ENCODE results near the gene BASP1.
"Not testable (repeated sequence)": the region's sequence is repeated elsewhere in the genome, so short reads cannot be mapped to it uniquely, and the experiment has no call there.

BASP1 gene

GRCh38 chr5:17305964-17306725, 88.7 kb downstream of the BASP1 start:
- Histone ChIP-seq H3K36me3 (no peaks in the 10 kb centered on the region), H3K27me3 (no peaks in the 10 kb centered on the region), H3K4me3 (ENCODE audit: low read depth in 1 of 2, low read length in 1 of 2) (no peak overlapping the region), H3K4me1 (ENCODE audit: control insufficient read depth in 1 of 2, insufficient read depth in 1 of 2, low read depth in 1 of 2, low read length in 1 of 2) (peaks cover 20 to 27% of the 10 kb centered on the region in 2 experiments), H3K9me3 (no peaks in the 10 kb centered on the region), H3K27ac (no peak overlapping the region)
- TF ChIP-seq CTCF (IDR thresholded peaks at IDR 0.05), result no peak

GRCh38 chr5:17306726-17307091, 89.3 kb downstream of the BASP1 start:
- Histone ChIP-seq H3K4me3 (ENCODE audit: low read depth in 1 of 2, low read length in 1 of 2) (no peak overlapping the region), H3K9me3 (no peaks in the 10 kb centered on the region), H3K27ac (no peak overlapping the region), H3K27me3 (no peaks in the 10 kb centered on the region), H3K4me1 (ENCODE audit: control insufficient read depth in 1 of 2, insufficient read depth in 1 of 2, low read depth in 1 of 2, low read length in 1 of 2) (peaks cover 20 to 27% of the 10 kb centered on the region in 2 experiments), H3K36me3 (no peaks in the 10 kb centered on the region)
- no peak for TF ChIP-seq CTCF (IDR thresholded peaks at IDR 0.05)

GRCh38 chr5:17307440-17307839, 90.0 kb downstream of the BASP1 start:
- H3K27ac ChIP-seq, result not testable (repeated sequence)

GRCh38 chr5:17308326-17309065, 91.1 kb downstream of the BASP1 start:
- TF ChIP-seq CTCF (IDR thresholded peaks at IDR 0.05), result no peak
- Histone ChIP-seq H3K27me3 (no peaks in the 10 kb centered on the region), H3K4me1 (ENCODE audit: control insufficient read depth in 1 of 2, insufficient read depth in 1 of 2, low read depth in 1 of 2, low read length in 1 of 2) (peaks cover 7 to 15% of the 10 kb centered on the region in 2 experiments), H3K9me3 (no peaks in the 10 kb centered on the region), H3K27ac (no peak overlapping the region), H3K36me3 (no peaks in the 10 kb centered on the region), H3K4me3 (ENCODE audit: low read depth in 1 of 2, low read length in 1 of 2) (no peak overlapping the region)

More at GRCh38 chr5:17307440-17307839, 90.0 kb downstream of the BASP1 start:
- not testable (repeated sequence) for H3K4me3 ChIP-seq (ENCODE audit: low read depth in 1 of 2, low read length in 1 of 2); H3K36me3 ChIP-seq; H3K27me3 ChIP-seq; H3K9me3 ChIP-seq
- peaks cover 18 to 26% of the 10 kb centered on the region in 2 experiments for H3K4me1 ChIP-seq (ENCODE audit: control insufficient read depth in 1 of 2, insufficient read depth in 1 of 2, low read depth in 1 of 2, low read length in 1 of 2)

- no peaks in the 10 kb centered on the region for H3K36me3 ChIP-seq
- no peak overlapping the region for H3K4me3 ChIP-seq (ENCODE audit: low read depth in 1 of 2, low read length in 1 of 2)
- no peaks in the 10 kb centered on the region for H3K27me3 ChIP-seq
- H3K27ac ChIP-seq, result no peak overlapping the region
- TF ChIP-seq CTCF (IDR thresholded peaks at IDR 0.05), result no peak
- peaks cover under 1 to 5% of the 10 kb centered on the region in 2 experiments for H3K4me1 ChIP-seq (ENCODE audit: control insufficient read depth in 1 of 2, insufficient read depth in 1 of 2, low read depth in 1 of 2, low read length in 1 of 2)
- no peaks in the 10 kb centered on the region for H3K9me3 ChIP-seq
Measured at GRCh38 chr5:17309462-17309861, 92.0 kb downstream of the BASP1 start.

- not testable (repeated sequence) for H3K4me3 ChIP-seq (ENCODE audit: low read depth in 1 of 2, low read length in 1 of 2); H3K27ac ChIP-seq; H3K9me3 ChIP-seq; H3K4me1 ChIP-seq (ENCODE audit: control insufficient read depth in 1 of 2, insufficient read depth in 1 of 2, low read depth in 1 of 2, low read length in 1 of 2); H3K27me3 ChIP-seq; H3K36me3 ChIP-seq
Measured at GRCh38 chr5:17310502-17310901, 93.1 kb downstream of the BASP1 start.

- H3K9me3 ChIP-seq; H3K4me3 ChIP-seq (ENCODE audit: low read depth in 1 of 2, low read length in 1 of 2); H3K27ac ChIP-seq; H3K27me3 ChIP-seq; H3K36me3 ChIP-seq: not testable (repeated sequence)
- peaks cover 15 to 18% of the 10 kb centered on the region in 2 experiments for H3K4me1 ChIP-seq (ENCODE audit: control insufficient read depth in 1 of 2, insufficient read depth in 1 of 2, low read depth in 1 of 2, low read length in 1 of 2)
Measured at GRCh38 chr5:17311811-17312210, 94.4 kb downstream of the BASP1 start.
